ENCODE data around the gene RAB8B.

Gene RAB8B

GRCh38 chr15:63172376-63172775, 17.0 kb upstream of the RAB8B start:
- Histone ChIP-seq H4K20me1 (ENCODE audit: low read depth, low read length) (no peaks in the 10 kb centered on the region), H3K27ac (ENCODE audit: low read depth, low read length) (no peak overlapping the region), H2AFZ (ENCODE audit: low read depth, low read length, severe bottlenecking) (no peak overlapping the region), H3K4me3 (ENCODE audit: insufficient read depth, low read length, poor library complexity, severe bottlenecking) (no peak overlapping the region), H3F3A (ENCODE audit: insufficient read depth) (no peaks in the 10 kb centered on the region), H3K4me2 (ENCODE audit: low read depth, low read length, poor library complexity, severe bottlenecking) (no peak overlapping the region), H3K9me3 (ENCODE audit: insufficient read depth, low read length) (no peaks in the 10 kb centered on the region), H3K36me3 (ENCODE audit: low read length) (no peaks in the 10 kb centered on the region), H3K79me2 (ENCODE audit: insufficient read depth, low read length) (no peaks in the 10 kb centered on the region), H3K27me3 (ENCODE audit: low read length) (no peaks in the 10 kb centered on the region), H3K9ac (ENCODE audit: low read length) (no peak overlapping the region), H3K9me2 (replicated peaks; ENCODE audit: insufficient read depth, low read length) (no peaks in the 10 kb centered on the region)
- TF ChIP-seq EZH2phosphoT487 (conservative IDR thresholded peaks at IDR 0.05; ENCODE audit: low read length) (no peak), CTCF (IDR thresholded peaks at IDR 0.05; ENCODE audit: insufficient read depth, low read length, poor library complexity, severe bottlenecking) (no peak)

- no peak overlapping the region for H3K4me2 ChIP-seq (ENCODE audit: low read depth, low read length, poor library complexity, severe bottlenecking)
- no peaks in the 10 kb centered on the region for H3K9me3 ChIP-seq (ENCODE audit: insufficient read depth, low read length)
- no peak overlapping the region for H2AFZ ChIP-seq (ENCODE audit: low read depth, low read length, severe bottlenecking)
- no peaks in the 10 kb centered on the region for H3K36me3 ChIP-seq (ENCODE audit: low read length)
- no peaks in the 10 kb centered on the region for H3K79me2 ChIP-seq (ENCODE audit: insufficient read depth, low read length)
- no peaks in the 10 kb centered on the region for H3K27me3 ChIP-seq (ENCODE audit: low read length)
- TF ChIP-seq EZH2phosphoT487 (conservative IDR thresholded peaks at IDR 0.05; ENCODE audit: low read length), result no peak
- no peak for TF ChIP-seq CTCF (IDR thresholded peaks at IDR 0.05; ENCODE audit: insufficient read depth, low read length, poor library complexity, severe bottlenecking)
- no peak overlapping the region for H3K9ac ChIP-seq (ENCODE audit: low read length)
- H3K27ac ChIP-seq (ENCODE audit: low read depth, low read length), result no peak overlapping the region
- H3K9me2 ChIP-seq (replicated peaks; ENCODE audit: insufficient read depth, low read length), result no peaks in the 10 kb centered on the region
- H3F3A ChIP-seq (ENCODE audit: insufficient read depth), result no peaks in the 10 kb centered on the region
- H3K4me3 ChIP-seq (ENCODE audit: insufficient read depth, low read length, poor library complexity, severe bottlenecking), result no peak overlapping the region
- no peaks in the 10 kb centered on the region for H4K20me1 ChIP-seq (ENCODE audit: low read depth, low read length)
Observed at GRCh38 chr15:63172851-63173451, 16.5 kb upstream of the RAB8B start.

GRCh38 chr15:63176302-63176701, 13.1 kb upstream of the RAB8B start:
- Histone ChIP-seq H3K9ac (ENCODE audit: low read length) (no peak overlapping the region), H2AFZ (ENCODE audit: low read depth, low read length, severe bottlenecking) (no peak overlapping the region), H3K36me3 (ENCODE audit: low read length) (no peaks in the 10 kb centered on the region), H3K4me2 (ENCODE audit: low read depth, low read length, poor library complexity, severe bottlenecking) (no peak overlapping the region), H3K9me3 (ENCODE audit: insufficient read depth, low read length) (no peaks in the 10 kb centered on the region), H4K20me1 (ENCODE audit: low read depth, low read length) (no peaks in the 10 kb centered on the region), H3K4me3 (ENCODE audit: insufficient read depth, low read length, poor library complexity, severe bottlenecking) (no peak overlapping the region), H3K27me3 (ENCODE audit: low read length) (no peaks in the 10 kb centered on the region), H3F3A (ENCODE audit: insufficient read depth) (no peaks in the 10 kb centered on the region), H3K9me2 (replicated peaks; ENCODE audit: insufficient read depth, low read length) (no peaks in the 10 kb centered on the region), H3K27ac (ENCODE audit: low read depth, low read length) (no peak overlapping the region), H3K79me2 (ENCODE audit: insufficient read depth, low read length) (no peaks in the 10 kb centered on the region)
- TF ChIP-seq CTCF (IDR thresholded peaks at IDR 0.05; ENCODE audit: insufficient read depth, low read length, poor library complexity, severe bottlenecking), result no peak
- TF ChIP-seq EZH2phosphoT487 (conservative IDR thresholded peaks at IDR 0.05; ENCODE audit: low read length), result no peak
